Small intestine (tissue), 7 donors: Measurements from ENCODE around the gene ALG9. TPM values are rescaled to one million over a fixed set of nuclear protein-coding genes. Genes with fewer than 3 reads are reported as not detected.

ENCODE experiments used
- DNase-seq, 2 donors: peaks; one replicate each; pipeline versions ENCODE4 v3.0.0 to v3.0.0-alpha.2; 2013
- FAIRE-seq: peaks from 2 replicates; lab custom pipeline; 2012; peaks lifted over from hg19 to GRCh38; lab: Jason Lieb, UNC
- H3K27ac ChIP-seq, 3 donors: one replicate each; pipeline ENCODE4 v1.5.1; 2013; ENCODE audit warnings: low read length in 2 of 3, mild to moderate bottlenecking in 2 of 3, control low read depth in 1 of 3, inconsistent platforms in 1 of 3, low read depth in 1 of 3, moderate library complexity in 1 of 3
- H3K27me3 ChIP-seq, 3 donors: one replicate each; pipeline ENCODE4 v1.6.1; 2013; ENCODE audit warnings: low read length in 3 of 3, inconsistent platforms in 1 of 3; ENCODE audit not compliant: control insufficient read depth in 3 of 3, insufficient read depth in 3 of 3
- H3K36me3 ChIP-seq, 3 donors: one replicate each; pipeline ENCODE4 v1.6.1; 2013; ENCODE audit warnings: low read length in 3 of 3, inconsistent platforms in 1 of 3, low read depth in 1 of 3, mild to moderate bottlenecking in 1 of 3, moderate library complexity in 1 of 3; ENCODE audit not compliant: control insufficient read depth in 3 of 3, insufficient read depth in 2 of 3
- H3K4me1 ChIP-seq, 3 donors: one replicate each; pipeline ENCODE4 v1.6.1; 2013; ENCODE audit warnings: low read length in 2 of 3, inconsistent platforms in 1 of 3, low read depth in 1 of 3, mild to moderate bottlenecking in 1 of 3, moderate library complexity in 1 of 3; ENCODE audit not compliant: control insufficient read depth in 3 of 3, insufficient read depth in 2 of 3
- H3K4me3 ChIP-seq, 3 donors: one replicate each; pipeline ENCODE4 v1.5.1; 2013; ENCODE audit warnings: low read length in 3 of 3, control low read depth in 1 of 3, inconsistent platforms in 1 of 3, low read depth in 1 of 3, mild to moderate bottlenecking in 1 of 3, moderate library complexity in 1 of 3
- H3K9me3 ChIP-seq, 2 donors: one replicate each; pipeline ENCODE4 v1.6.1; 2013; ENCODE audit warnings: low read depth in 1 of 2, low read length in 1 of 2; ENCODE audit not compliant: control insufficient read depth in 2 of 2, insufficient read depth in 1 of 2
- WGBS, 3 donors: extraction: QIAGEN DNeasy Blood & Tissue Kit; methylation state at CpG; one replicate each; pipeline ENCODE4 v1.1.7; 2013; 5-methylcytosine and 5-hydroxymethylcytosine counted together
- polyA plus RNA-seq, 4 donors: library from polyadenylated mRNA; stranded (reverse) in 3 of 4; unstranded in 1 of 4; fragments of 200-250 nt in 3 of 4; fragments of 120-200 nt in 1 of 4; gene quantifications; one replicate each; pipeline versions ENCODE4 v1.2.1 to v1.2.3, GENCODE V29; 2013
- donor health status: healthy with polysubstance abuse.
- donor health status: control.
- donor health status: control.
- donor health status: Bipolar disorder and iron deficiency.
- donor health status: healthy.

The ALG9 gene
- polyA plus RNA-seq, 4 donors, result 15.7 to 31.9 (median 17.3) TPM

DNA sequence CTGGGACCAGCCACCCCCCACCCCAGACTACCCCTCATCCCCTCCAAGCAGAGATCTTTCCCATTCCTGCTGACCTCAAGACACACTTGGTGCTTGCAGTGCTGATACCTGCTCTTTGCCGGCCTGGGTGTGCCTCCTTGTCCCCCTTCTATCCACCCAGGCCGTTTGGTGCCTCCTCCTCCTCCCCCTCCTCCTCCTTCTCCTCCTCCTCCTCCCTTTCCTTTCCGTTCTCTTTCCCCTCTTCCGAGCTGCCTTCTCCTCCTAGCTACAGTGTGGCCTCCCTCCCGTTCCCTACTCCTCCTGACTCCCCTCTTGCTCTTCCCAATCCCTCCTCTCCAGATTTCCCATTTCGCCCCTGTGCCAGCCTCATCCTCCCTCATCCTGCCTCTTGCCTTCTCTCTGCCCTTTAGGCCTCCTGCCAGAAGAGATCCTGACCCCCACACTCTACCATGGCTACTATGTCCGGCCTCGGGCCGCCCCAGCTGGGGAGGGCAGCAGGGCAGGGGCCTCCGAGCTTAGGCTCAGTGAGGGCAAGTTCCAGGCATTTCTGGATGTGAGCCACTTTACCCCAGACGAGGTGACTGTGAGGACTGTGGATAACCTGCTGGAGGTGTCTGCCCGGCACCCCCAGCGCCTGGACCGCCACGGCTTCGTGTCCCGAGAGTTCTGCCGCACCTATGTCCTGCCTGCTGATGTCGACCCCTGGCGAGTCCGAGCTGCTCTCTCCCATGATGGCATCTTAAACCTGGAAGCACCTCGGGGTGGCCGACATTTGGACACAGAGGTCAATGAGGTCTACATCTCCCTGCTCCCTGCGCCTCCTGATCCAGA, 41.9 kb upstream of the ALG9 start:
- 68 to 80% (median 80%) methylated on average over 24 of the region's 24 CpGs for WGBS, 3 donors
- Histone ChIP-seq H3K9me3 (no peaks in the 10 kb centered on the region), H3K36me3 (no peaks in the 10 kb centered on the region), H3K27me3 (peaks cover 0 to 16% (median 0%) of the 10 kb centered on the region in 3 donors), H3K4me3 (peak overlapping the region in 1 of 3 donors; percentile 28), H3K27ac (peak overlapping the region in 2 of 3 donors; percentile 42 to 76), H3K4me1 (peaks cover 0 to 28% (median 2%) of the 10 kb centered on the region in 3 donors)
- FAIRE-seq (no peak), DNase-seq (no peak)

DNA sequence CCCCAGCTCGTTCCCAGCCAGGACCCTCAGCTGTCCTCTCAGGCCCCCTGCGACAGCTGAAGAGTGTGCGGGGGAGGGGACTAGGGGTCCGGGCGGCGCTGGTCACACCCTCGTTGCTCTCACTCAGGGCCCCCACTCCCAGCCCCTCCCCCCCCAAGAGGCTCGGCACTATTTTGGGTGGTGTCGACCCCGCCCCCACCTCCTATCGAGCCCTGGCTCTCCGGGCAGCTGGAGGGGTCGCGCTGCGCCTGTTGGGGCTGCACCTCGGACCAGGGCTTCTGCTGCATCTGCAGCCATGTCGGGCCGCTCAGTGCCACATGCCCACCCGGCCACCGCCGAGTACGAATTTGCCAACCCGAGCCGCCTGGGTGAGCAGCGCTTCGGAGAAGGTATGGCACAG, 41.2 kb upstream of the ALG9 start, which contains the start of gene HSPB2:
Gene HSPB2 (plus strand): TSS at position 200 of the 400 bp plus-strand sequence. CDS start 96 bp downstream, at position 296.
- DNase-seq (no peak), FAIRE-seq (no peak)
- Histone ChIP-seq H3K4me1 (peaks cover 0 to 21% (median 2%) of the 10 kb centered on the region in 3 donors), H3K9me3 (no peaks in the 10 kb centered on the region), H3K36me3 (no peaks in the 10 kb centered on the region), H3K4me3 (peak within 1 kb of the TSS in 1 of 3 donors; percentile 28), H3K27me3 (peaks cover 0 to 16% (median 0%) of the 10 kb centered on the region in 3 donors), H3K27ac (peak within 1 kb of the TSS in 2 of 3 donors; percentile 64 to 76)
- 18 to 48% (median 45%) methylated on average over 16 to 26 of the region's 26 CpGs for WGBS, 3 donors

DNA sequence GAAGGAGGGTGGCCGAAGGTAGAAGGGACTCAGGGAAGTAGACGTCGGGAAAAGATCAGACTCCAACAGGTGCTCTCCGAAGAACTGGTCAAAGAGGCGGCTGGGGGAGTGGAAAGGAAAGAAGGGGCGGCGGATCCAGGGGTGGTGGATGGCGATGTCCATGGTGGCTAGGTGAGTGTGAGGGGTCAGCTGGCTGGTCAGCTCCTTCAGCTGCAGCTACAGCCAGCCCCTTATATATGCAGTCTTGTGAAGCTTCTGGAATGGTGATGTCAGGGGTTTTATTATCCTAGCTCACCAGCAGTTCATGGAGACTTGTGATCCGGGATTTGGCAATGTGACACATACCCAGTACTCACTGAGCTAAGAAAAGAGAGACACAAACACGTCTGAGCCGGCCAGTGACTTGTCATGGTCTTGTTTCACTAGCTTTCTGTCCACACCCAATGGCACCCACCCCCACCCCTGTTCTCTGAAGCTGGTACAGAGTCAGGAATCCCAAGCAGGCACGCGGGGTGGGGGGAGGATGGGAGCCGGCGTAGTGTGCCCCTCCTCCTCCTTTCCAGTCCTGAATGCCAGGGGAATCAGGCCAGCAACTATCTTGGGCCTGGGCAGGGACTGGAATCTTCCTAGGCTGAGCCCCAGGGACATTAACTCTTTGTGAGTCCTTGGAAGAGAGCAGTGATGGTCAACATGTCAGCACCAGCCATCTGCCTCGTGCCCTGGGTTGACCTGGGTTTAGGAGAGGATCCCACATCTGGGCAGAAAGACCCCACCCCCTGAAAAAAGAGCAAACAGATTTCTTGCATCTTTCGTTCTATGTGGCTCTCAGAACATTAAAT, 40.4 kb upstream of the ALG9 start, which contains the start of gene CRYAB:
Gene CRYAB (minus strand): TSS at position 208 of the 839 bp plus-strand sequence. CDS start 46 bp downstream, at position 162.
- DNase-seq (peak; percentile 35 to 57), FAIRE-seq (no peak)
- 19 to 46% (median 37%) methylated on average over 17 of the region's 17 CpGs for WGBS, 3 donors
- Histone ChIP-seq H3K9me3 (no peaks in the 10 kb centered on the region), H3K27ac (peak within 1 kb of the TSS in 2 of 3 donors; percentile 64 to 72), H3K4me1 (peaks cover 0 to 20% (median 2%) of the 10 kb centered on the region in 3 donors), H3K4me3 (peak within 1 kb of the TSS in 1 of 3 donors; percentile 28), H3K27me3 (peaks cover 0 to 16% (median 0%) of the 10 kb centered on the region in 3 donors), H3K36me3 (no peaks in the 10 kb centered on the region)

DNA sequence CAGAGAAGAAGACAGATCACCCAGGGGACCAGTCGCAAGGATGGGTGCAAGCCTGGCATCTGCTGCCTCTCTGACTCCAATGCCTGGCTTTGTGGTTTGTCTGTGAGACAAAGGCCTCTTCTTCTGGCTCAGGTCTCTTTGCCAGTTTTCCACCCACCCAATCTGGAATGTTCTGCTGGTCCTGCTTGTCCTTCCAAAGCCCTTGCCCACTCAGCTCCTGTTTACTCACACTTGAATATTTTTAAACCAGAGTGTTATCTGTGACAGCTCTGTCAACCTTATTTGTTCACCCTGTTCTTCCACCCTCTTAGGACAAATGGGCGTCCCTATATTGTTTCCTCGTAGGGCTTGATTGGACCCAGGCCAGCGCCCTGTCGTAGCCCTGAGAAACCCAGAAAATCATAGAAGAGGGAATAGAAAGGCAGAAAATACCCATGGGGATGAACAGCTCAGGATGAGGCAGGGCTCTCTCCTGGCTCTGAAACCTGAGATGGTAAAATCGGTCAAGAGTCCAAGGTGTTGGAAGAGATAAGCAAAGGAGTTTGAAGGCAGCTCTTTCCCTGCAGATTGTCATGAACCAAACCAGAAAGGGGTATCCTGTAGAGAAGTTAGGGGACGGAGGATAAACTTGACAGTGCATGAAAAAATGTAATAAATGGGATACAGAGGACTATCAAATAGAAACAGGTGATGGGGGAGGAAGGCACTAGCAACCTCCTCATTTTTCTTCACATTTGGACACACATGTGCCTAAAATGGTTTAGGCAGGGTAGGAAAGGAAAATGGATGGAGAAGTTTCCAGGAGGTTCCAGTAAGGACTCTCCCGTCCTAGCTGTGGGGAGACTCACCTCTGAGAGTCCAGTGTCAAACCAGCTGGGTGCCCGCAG, 39.5 kb upstream of the ALG9 start:
- Histone ChIP-seq H3K9me3 (no peaks in the 10 kb centered on the region), H3K27ac (peak overlapping the region in 2 of 3 donors; percentile 64 to 72), H3K4me3 (peak overlapping the region in 1 of 3 donors; percentile 0), H3K4me1 (peaks cover 0 to 20% (median 2%) of the 10 kb centered on the region in 3 donors), H3K36me3 (no peaks in the 10 kb centered on the region), H3K27me3 (peaks cover 0 to 16% (median 0%) of the 10 kb centered on the region in 3 donors)
- no peak for FAIRE-seq
- WGBS, 3 donors, result 31 to 57% (median 42%) methylated on average over 9 of the region's 9 CpGs
- DNase-seq, result peak; percentile 30 to 53

DNA sequence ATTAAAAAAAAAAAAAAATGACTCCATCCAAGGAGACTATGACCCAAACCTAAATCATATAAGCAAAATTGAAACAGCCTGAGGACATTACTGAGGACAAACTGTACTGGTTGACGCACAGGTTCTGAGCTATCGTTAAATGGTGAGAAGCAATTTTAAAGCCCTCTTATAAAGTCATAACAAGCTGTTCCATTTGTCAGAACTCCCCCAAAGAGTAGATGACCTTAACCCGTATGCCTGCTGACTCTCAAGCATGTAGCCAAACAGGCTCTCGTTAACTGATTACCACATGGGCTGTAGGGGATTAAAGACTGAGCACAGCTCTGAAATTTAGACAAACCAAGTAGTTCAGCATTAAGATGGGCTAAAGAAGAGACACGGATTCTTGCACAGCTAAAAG, 38.0 kb upstream of the ALG9 start:
- H3K27me3 ChIP-seq, result peaks cover 0 to 16% (median 0%) of the 10 kb centered on the region in 3 donors
- FAIRE-seq, result no peak
- DNase-seq, result no peak
- no peaks in the 10 kb centered on the region for H3K9me3 ChIP-seq
- H3K36me3 ChIP-seq, result no peaks in the 10 kb centered on the region
- no peak overlapping the region for H3K27ac ChIP-seq
- H3K4me1 ChIP-seq, result peaks cover 0 to 20% (median 2%) of the 10 kb centered on the region in 3 donors
- H3K4me3 ChIP-seq, result no peak overlapping the region
- WGBS, 3 donors, result 82 to 91% (median 86%) methylated on average over 5 of the region's 5 CpGs

DNA sequence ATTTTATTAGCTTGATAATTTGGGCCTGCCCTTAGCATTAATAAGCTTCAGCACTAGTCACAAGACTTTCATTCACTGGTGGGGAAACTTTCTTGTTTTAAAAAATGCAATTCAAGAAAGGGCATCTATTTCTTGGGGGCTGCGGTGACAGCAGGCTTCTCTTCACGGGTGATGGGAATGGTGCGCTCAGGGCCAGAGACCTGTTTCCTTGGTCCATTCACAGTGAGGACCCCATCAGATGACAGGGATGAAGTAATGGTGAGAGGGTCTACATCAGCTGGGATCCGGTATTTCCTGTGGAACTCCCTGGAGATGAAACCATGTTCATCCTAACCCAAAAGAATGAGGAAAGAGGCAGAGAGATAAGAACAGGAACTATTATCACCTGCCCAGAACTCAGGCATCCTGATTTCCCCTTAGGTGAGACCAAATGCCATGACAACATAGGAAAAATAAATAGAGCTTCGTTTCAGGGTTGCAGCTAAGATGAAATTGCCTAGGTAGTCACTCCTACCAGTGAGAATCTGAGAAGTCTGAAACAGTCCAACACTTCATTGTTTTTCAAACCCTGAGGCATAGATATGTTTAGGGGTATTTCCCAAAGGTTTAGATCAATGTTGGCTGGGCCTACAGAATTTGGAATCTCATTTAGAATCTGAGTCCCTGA, 37.4 kb upstream of the ALG9 start:
- no peak for DNase-seq

DNA sequence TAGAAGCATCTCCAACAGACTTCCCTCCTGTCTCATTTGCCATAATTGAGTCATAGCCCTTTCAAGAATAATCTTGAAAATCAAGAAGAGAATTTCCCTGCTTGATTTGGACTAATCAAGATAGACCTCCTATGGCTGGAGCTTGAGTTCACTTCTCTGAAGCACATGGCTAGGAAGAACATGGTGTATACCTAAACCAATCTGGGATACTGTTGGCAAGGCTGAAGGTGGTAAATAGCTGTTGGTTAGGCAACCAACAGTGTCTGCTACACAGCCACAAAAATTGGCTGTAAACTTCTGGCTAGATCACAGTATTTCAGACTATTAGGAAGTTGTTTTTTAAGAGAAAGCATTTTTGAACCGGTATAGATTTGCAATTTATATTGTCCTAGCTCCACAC, 35.3 kb upstream of the ALG9 start:
- H3K27ac ChIP-seq, result no peak overlapping the region
- no peaks in the 10 kb centered on the region for H3K36me3 ChIP-seq
- no peaks in the 10 kb centered on the region for H3K9me3 ChIP-seq
- FAIRE-seq (no peak), DNase-seq (no peak)
- H3K27me3 ChIP-seq, result peaks cover 0 to 3% (median 0%) of the 10 kb centered on the region in 3 donors
- no peak overlapping the region for H3K4me3 ChIP-seq
- H3K4me1 ChIP-seq, result peaks cover 0 to 9% (median 0%) of the 10 kb centered on the region in 3 donors
- 75 to 89% (median 85%) methylated on average over 1 of the region's 1 CpG for WGBS, 3 donors

More for the DNA sequence above, 37.4 kb upstream of the ALG9 start:
- Histone ChIP-seq H3K36me3 (no peaks in the 10 kb centered on the region), H3K4me3 (no peak overlapping the region), H3K4me1 (peaks cover 0 to 20% (median 2%) of the 10 kb centered on the region in 3 donors), H3K27me3 (peaks cover 0 to 16% (median 0%) of the 10 kb centered on the region in 3 donors), H3K9me3 (no peaks in the 10 kb centered on the region), H3K27ac (no peak overlapping the region)
- no peak for FAIRE-seq
- WGBS, 3 donors, result 80 to 84% (median 82%) methylated on average over 5 of the region's 5 CpGs
